GM10266 (cell line): ENCODE measurements around the gene ASB18.

ENCODE experiments used
- DNase-seq: peaks from one replicate; pipeline ENCODE4 v3.0.0; 2012; ENCODE audit errors: extremely low spot score
- CTCF ChIP-seq: IDR thresholded peaks from 2 replicates; pipeline ENCODE4 v1.5.1; 2012; ENCODE audit warnings: mild to moderate bottlenecking, low read depth; ENCODE audit not compliant: control insufficient read depth, insufficient read depth; ENCODE audit errors: missing control alignments

The ASB18 gene

DNA sequence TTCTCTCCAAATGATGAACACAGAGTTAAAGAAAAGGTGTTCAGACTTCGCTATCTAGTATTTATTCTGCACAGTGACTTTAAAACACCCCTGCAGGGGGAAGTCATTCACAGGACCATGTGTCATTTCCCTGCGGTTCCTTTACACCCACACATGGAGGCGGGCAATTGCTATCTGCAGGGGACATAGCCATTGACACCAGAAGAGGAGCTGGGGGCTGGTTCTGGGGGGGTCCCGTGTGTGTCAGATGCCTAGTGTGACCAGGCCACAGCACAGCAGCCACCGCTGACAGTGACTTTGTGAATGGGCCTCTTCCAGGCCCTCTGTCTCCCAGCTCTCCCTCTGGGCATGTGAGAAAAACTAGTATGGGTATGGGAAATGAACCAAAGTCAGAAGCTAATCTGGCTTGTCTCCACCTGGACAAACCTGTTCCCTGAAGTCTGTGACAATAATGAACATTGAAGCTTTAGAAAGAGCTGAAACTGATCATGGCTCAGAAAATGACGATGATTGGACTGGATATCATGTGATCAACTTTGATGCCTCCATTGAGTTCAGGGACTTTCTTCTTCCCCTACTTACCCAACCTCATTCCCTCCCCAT lies 88.6 kb downstream of the ASB18 start:
- no peak for TF ChIP-seq CTCF
- DNase-seq = peak; percentile 43

DNA sequence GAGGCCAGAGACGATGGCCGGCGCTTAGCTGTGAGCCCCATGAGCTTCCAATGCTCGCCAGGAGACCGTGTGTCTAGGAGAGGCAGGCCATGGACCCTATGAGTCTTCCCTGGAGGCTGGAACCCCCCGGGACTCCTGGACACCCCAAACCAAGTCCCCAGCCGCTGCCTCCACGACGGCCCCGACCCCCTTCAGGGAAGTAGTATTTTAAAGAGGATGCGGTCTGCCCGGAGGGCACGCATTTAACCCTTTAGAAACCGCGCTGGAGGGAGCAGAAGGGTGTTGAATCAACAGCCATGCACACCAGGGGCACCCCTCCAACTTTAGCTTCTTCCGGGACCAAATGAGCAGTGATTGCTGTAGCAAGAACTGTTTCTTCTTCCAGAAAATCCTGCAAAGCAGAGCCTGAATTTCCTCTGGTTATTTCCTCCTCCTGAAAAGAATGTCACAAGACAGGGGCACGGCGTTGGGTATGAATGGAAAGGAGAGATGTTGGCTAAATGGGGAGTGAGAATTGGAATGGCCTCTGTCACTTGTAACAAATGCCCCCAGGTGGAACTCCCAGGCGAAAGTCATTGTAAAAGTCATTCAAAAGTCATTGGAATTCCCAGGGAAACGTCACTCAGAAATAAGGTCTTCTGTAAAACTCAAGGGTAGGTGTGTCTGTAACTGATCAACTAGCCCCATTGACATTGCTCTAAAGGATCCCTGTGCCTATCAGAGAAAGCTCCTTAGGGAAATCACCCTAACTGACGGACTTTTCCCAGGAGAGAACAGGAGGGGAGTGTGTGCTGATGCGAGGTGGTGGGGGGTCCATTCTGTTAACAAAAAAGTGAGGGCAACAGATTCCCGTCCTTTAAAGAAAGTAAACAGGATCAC lies 90.2 kb downstream of the ASB18 start:
- no peak for TF ChIP-seq CTCF
- no peak for DNase-seq

DNA sequence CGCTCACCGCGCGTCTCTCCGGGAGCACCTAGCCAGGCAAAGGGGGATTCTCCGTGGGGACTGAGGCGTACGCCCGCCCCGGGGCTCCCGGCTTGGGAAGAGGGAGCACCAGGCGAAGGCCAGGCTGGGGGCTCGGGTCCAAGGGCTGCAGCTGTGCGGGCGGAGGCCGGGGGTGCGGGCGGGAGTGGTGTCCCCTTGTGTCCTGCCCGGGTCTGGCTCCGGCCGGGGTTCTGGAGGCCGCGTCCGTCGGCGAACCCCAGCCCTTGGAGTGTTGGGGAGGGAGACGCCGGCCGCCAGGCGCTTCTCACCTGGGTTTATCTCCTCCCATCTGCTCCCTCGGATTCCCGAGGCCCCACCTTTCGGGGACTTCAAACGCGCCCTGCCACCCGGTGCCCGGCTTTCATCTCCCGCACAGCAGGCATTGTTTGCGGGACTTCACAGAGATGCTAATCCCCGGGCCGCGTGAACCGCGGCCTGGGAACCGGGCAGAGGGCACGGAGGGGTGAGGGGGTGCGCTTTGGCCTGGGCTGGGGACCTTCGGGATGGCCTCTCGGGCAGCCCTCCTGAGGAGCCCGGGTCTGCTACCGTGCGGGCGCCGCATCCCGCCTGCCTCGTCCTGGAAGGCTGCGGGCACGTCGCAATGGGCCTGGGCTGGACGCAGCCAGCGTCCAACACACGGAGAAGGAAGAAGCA lies 91.0 kb downstream of the ASB18 start:
- DNase-seq = no peak
- no peak for TF ChIP-seq CTCF

DNA sequence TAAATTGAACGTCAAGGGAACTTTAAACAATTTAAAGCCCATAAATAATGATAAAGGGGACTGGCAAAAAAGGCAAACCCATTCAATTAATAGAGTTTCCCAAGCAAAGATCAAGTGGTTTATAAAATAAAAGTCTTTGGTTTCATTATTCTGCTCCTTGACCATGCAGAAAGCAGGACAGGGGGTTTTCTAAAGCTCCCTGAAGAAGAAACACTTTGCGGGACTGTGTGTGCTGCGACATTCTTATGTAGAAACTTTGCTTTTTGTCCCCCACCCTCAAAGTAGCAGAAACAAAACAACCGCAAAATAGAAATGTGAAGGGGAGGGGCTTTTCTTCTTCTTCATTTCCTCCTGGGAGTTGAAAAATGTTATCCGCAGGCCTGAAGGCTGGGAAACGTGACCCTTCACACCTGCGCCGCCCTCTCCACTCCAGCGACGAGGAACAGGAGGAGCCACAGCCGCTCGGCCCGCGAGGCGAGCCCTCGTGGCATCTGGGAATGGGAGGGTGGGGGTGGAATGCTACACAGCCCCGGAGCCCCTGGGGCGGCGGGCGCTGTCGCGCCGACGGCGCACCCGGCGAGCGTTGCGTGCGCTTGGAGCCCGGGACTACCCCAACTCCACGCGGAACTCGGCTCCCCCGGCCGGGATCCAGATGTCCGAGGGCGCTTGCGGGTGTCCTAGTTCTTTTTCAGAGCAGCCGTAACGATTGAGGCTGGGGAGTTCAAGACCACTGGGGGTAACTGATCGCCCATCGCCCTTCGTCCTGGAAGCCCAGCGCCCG lies 91.8 kb downstream of the ASB18 start:
- DNase-seq = no peak
- no peak for TF ChIP-seq CTCF

GRCh38 chr2:236171680-236172254 lies 92.4 kb downstream of the ASB18 start:
- TF ChIP-seq CTCF = no peak
- peak; percentile 44 for DNase-seq

- DNase-seq = peak; percentile 33
- no peak for TF ChIP-seq CTCF
Observed at GRCh38 chr2:236171181-236171679, 93.0 kb downstream of the ASB18 start.
